NCI-H774 (cell line): ENCODE data around the gene GPC6.

Source experiments
- DNase-seq: peaks from one replicate; lab custom pipeline; 2025; lab: John Stamatoyannopoulos, UW

Gene GPC6

DNA sequence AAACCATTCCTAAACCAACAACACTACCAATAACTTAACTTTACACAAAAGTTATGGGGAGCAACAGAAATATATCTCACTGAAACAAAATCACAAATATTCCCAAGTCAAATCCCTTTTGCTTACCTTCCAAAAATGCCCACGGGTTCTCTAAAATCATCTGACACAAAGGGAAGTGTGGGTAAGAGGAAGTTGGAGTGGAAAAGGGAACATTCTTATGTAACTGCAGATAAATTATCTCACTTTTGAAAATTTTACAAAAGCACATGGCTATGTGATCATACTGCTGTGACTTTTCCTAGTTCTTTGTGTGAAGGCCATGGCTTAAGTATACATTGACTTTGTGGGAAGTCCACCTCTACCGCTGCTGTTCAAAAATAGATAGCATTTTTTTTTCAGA lies 350.5 kb downstream of the GPC6 start:
- DNase-seq, result no peak

DNA sequence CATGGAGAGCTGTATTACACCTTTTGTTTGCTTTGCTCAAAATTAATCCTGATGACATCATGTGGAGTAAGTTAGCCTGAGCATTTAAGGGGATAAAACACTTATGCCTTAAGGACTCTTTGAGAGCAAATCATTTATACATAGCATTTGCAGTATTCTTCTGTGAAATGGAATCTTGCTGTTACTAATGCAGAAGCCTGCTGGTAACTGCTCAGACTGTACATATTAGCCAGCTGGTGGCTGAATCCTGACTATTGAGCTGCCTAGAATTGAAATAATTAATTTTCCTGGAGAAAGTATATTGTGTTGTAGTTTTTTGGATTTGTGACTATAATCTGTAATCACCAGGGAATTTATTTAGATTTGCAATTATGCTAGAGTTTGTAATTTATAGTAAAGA lies 363.2 kb downstream of the GPC6 start:
- no peak for DNase-seq

DNA sequence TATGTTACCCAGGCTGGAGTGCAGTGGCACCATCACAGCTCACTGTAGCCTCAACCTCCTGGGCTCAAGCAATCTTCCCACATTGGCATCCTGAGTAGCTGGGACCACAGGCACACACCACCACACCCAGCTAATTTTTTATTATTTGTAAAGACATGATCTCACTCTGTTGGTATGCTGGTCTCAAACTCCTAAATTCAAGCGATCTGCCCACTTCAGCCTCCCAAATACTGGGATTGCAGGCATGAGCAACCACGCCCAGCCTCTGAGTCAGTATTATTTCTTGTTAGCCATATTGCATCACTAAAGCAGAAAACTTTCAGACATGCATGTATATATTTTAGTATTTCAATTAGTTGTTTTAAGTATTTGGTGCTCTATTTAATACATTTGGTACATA lies 376.4 kb downstream of the GPC6 start:
- DNase-seq, result no peak

DNA sequence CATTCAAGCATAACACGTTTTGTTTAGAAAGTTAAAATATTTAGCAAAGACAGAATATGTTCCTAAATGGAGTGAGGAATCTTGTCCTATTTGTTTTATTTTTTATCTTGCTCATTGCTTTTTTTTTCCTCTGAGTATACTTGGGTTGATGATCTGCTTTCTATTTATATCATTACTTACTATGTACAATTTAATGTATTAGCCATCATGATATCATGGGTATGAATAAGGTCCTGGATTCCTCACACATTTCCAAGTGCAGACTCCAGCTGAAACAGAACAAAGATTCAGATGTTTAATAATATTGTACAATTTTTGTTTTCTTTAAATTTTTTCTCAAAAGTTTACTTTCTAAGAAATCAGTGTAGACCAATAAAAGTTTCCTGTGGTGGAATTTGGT lies 388.2 kb downstream of the GPC6 start:
- no peak for DNase-seq

DNA sequence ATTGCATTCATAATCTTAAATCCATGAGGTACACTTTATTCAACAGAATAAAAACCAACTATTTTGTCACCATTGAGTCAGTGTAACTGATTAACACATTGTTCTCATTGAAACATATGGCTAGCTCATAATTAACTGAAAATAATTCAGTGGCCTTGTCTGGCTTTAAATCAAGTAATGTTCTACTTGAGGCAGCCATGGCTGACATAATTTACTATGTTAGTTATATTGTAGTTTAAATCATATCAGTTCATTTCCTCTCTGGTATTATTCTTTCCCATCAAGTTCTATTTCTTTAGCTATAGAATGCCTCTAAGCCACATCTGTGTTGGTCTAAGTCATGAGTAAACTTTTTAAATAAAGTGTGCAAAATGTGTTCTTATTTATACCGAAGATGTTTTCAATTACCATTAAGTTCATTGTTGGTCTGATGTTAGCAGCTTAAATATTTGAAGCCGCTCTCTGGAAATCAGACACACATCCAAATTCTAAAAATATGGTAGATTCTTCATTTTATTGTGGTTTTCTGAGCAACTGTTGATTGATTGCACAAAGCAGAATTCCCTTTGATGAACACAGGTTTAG lies 393.7 kb downstream of the GPC6 start:
- DNase-seq, result no peak

DNA sequence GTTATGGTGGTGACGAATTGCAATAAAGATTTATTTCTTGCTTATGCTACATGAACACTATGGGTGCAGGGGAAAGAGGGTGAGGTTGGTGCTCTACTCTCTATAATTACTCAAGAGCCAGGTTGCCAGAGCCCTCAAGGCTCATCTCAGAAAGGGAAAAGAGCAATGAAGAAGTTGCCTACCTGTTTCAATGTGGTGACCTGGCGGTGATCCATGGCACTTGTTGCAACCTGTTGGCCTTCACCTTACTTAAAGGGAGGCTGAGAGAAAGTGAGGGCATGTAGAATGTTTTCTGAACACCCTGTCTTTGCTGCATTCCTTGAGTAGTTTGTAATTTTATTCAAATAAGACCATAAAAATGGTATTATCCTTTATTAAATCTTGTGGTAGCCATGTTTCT lies 394.4 kb downstream of the GPC6 start:
- no peak for DNase-seq

DNA sequence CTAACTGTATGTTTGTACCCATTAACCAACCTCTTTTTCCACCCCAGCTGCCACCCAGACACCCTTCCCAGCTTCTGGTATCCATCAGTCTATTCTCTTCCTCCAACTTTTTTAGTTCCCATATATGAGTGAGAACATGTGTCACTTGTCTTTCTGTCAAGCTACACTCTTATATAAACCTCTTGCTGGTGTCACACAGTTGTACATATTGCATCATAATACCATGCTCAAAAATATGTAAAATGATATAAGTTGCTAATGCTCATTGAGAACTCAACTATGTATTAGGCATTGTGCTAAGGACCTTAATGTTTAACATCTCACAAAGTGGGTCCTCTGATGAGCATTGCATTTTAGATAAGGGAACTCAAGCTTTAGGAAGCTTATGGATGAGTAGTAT lies 395.4 kb downstream of the GPC6 start:
- DNase-seq, result no peak

DNA sequence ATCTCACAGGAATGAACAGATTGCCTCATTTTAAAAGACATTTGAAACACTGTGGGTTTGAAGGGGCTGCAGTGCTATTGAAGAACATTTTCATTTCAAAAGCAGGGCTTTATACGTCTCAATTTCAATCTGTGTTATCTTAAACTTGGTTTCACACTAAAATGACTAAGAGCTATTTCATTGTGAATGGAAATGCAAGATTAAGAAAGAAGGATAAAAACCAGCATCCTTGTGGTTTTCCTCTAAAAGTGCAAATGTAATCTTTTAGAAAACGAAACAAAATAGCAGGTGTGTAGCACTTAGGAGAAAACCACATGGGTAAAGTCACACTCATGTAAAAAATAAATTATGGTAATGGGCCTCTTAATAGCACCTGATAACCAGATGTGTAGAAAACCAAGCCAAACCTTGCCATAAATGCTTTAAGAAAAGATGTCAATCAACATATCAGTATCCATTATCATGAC lies 397.7 kb downstream of the GPC6 start:
- no peak for DNase-seq

DNA sequence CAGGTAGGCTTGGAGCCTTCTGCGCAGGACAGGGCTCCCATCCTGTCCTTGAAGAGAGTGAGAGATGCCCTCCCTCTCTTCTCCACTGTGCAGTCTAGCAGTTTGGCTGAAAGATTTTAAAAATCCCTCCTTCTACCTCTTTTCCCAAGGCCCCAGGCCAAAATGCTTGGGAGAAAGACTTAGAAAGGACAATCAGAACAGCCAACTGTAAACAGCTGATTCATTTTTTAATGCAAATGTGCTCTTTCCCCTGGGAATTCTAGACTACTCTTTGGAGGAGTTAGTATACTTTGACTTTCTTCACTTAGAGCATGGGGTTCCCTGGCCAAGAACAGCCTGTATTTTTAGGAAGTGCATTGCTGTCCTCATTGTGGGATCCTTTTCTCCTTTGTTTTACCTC lies 398.9 kb downstream of the GPC6 start:
- no peak for DNase-seq

DNA sequence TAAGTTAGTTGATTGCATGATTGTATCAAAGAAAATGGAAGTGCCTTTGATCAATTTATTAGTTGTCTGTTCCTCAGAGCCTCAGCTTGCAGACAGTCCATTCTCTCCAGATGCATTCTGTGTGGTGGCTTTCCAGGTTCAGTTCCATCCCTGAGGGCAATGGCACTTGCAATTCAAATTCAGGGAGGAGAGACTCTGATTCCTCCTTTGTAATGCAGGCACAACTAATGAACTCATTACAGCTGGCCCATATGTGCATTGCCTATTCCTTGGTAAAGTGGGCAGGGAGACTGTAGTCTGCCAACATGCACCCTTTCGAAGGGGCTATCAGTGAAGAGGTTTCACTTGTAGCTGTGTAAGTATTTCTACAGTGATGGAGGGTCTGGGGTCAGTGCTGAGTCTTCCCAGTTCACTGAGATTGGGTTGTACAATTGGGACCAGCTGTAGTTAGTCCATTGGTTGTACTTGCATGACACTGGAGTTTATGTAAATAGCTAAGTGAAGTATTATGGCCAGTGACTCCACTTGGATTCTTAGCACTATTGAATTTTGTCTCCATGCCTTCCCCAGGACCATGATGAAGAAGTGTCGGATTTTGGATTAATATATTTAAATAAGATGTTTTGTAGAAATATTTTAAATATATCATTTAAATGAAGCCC lies 401.7 kb downstream of the GPC6 start:
- DNase-seq, result no peak

DNA sequence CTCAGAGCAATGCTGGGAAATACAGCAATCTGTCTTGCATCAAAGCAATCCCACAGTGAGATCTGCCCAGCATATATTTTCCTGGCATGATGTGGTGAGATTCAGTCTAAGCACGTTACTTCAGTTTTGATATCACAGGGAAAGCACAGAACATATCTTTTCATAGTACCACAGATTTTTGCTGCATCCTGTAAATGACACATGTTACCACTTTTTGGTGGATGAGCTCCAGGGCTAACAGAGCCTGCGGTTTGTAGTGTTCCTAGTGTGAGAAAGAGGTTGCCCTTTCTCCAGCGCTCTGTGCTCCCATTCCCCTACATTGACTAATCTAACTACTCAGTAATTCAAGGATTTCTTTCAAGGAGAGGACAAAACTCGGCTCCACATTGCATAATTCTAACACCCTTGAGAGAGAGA lies 409.0 kb downstream of the GPC6 start:
- DNase-seq, result no peak

DNA sequence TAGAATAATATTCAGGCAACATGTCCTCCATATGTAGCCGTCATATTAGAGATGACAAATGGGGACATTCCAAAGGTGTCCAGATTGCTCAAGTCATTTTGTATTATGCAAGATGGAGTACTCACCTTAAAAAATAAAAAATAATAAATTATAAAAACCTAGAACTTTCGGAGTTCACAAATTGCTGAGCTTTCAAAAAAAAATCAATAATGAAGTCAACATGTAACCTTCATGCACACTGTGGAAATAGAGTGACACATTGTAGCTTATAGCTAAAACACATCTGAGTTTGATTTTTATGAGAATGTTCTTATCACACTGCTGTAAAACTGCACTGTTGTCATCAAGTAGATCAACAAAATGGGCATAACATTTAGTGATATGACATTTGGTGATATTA lies 411.2 kb downstream of the GPC6 start:
- DNase-seq, result no peak

DNA sequence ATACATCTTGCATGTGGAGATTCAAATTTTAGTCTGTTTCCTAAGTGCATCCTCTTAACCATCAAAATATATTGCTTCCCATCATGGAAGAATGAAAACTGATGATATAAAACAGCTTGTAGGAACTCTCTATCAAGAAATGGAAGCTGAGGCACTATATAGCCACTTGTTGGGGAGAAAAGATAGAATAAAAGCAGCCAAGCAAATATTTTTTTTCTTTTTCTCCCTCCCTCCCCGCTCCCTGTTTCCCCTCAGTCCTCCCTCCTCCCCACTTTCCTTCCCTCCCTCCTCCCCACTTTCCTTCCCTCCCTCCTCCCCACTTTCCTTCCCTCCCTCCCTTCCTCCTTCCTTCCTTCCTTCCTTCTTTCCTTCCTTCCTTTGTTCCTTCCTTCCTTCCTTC lies 413.8 kb downstream of the GPC6 start:
- DNase-seq, result no peak

DNA sequence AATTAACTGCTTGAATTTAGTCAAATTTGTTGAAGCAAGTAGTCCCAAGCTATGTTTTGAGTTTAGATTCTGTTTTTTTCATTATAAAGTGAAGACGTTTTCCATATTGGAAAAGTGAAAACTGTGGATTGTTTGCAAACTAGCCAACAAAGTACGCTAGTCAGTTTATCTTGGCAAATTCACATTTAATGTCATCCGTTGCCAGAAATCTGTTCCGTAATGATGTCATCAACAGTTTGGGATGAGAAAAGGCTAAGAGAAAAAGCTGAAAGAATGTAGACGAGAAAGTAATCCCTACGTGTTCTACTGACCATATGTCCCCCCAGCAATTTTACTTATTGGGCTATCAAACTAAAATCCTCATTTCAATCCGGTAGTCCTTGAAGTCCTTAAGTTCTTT lies 419.6 kb downstream of the GPC6 start:
- DNase-seq, result no peak

DNA sequence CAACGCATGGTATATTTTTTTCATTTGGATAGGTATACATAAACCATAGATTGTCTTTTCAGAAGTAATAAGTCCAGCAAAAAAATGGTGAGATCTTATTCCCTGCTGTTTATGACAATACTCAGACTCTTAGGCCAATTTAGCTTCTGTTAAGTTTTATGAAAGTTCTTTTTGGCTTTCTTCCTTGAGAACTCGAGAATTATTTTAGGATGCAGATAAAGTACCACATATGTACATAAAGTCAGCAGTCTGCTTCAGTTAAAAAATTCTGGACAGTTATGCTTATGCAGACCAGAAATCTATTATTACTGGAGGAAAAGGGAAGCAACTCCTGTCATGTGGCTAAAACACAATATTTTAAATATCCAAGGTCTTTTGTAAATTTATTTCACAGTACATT lies 422.9 kb downstream of the GPC6 start:
- no peak for DNase-seq

DNA sequence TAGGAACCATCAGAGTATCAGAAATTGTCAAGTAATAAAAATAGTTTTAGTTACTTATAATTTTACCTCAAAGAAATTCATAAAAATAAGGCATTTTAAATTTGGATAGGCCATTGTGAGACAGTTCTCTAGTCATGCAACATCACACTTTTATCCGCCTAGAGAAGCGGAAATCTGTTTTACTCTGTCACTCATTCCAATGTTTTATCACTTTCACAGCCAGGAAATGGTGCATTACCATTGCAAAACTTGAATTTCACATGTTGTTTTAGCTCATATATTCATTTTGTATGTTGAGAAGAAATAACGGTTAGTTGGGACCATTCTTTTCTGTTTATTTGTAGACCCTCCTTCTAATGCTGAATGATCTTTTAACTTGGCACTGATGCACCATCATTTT lies 427.2 kb downstream of the GPC6 start:
- DNase-seq, result no peak

DNA sequence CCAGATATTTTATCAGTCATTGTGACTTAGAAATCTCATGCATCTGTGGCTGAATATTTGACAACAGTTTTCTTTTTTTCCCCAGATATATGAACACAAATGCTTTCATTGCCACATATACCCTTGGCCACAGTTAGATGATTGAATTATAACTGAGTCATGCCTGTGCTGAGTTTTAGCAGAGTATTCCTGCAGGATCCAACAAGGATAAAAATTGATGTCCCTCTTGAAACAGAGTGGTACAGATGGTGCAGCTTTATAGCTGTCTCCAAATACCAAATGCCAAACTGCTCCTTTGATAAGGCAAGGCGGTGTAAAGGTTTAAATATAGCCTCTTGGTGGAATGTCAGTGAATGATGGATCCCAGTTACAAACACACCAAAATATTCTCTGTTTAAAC lies 428.5 kb downstream of the GPC6 start:
- no peak for DNase-seq

DNA sequence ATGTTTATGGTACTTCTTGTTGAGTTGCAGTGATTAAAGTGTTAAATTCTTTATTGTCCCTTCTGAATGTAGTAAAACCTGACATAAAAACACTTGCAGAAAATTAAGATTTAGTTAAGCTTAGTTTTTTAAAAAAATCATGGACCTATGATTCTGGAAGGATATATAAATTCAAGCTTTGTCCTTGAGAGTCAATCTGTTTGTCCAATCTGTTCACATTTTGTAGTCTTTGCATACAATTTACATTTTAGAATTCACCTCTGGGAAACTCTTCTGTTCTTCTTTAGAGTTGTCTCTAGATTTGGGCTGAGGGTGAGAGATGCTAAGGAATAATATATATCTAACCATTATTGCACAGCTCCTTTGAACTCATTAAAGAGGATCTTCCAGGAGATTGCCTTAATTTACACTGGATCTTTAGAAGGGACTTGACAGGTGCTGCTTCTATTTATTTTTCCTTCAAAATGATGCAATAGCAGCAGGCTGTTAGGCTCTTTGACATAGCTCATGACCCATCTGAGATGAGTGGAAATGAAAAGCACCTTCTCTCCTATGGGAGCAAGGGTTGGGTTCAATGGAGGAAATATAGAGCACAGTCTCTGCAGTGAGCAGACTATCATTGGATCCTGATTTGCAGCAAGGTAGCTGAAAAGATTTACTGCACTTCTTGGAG lies 433.9 kb downstream of the GPC6 start:
- no peak for DNase-seq

DNA sequence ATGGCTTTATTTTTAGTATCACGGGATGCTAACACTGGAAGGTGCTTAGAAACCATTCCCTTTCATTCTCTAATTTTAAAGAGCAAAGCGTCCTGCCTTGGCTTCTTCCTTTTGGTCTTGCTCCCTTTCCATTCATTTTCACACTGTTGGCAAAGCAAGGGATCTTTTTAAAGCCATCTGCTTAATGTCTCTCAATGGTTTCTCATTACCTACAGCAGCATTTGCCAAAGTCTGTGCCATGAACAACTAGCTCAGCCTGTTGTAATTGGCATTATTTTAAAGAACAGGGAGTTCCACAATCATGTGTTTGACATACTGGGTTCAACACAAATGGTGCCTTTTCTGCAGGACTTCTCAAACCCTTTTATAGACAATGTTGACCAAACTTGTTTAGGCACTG lies 444.3 kb downstream of the GPC6 start:
- no peak for DNase-seq

DNA sequence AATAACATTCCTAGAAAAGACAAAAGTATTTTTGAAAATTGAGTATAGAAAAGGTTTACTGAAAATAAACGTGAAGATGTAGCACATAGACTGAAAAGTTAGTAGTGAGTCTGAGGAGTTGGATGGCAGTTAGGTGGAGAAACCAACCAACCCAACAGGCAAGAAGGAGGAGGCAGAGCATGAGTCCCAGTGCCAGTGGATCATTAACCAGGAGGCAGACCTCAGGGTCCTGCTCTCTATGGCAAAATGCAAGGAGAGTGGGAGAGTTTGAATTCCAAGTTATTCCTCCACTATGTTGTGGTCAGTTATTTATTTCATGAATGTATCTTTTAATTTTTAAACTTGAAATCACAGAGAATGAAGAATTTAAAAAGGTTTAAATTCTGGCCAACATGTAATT lies 446.4 kb downstream of the GPC6 start:
- DNase-seq, result no peak

DNA sequence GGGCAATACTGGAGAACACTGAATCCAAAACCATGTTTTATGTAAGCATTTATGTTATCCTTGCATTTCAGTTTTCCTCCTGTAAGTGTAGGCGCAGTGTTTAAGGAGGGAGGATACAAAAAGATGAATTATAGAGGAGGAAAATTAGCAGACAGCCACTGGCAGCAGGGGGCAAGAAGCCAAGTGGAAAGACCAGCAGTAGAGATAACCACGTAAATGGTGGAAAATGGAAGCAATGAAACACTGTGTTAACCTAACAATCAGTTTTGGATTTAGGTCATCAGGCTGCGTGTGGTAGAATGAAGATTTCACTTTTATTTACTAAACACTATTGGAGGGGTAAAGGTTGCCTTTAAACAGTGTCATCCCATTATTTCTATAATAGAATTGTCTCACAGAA lies 447.3 kb downstream of the GPC6 start:
- DNase-seq, result no peak

DNA sequence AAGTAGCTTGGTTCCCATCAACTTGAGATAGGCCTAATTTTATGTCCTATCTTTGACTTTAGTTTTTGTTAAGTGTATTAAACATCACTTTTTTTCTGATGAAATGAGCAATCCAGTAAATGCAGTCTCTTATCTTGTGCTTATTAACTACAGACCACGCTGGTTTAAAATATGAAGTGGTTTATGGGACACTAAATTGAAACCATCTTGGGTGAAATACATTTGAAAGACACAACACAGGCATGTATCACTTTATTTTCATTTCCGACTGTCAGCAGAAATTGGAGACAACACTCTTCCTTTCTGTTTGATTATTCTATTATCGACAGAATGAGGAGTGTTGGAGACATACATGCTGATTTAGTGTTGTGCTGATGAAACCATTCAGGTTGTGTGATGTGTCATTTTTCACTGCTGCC lies 447.7 kb downstream of the GPC6 start:
- DNase-seq, result no peak

DNA sequence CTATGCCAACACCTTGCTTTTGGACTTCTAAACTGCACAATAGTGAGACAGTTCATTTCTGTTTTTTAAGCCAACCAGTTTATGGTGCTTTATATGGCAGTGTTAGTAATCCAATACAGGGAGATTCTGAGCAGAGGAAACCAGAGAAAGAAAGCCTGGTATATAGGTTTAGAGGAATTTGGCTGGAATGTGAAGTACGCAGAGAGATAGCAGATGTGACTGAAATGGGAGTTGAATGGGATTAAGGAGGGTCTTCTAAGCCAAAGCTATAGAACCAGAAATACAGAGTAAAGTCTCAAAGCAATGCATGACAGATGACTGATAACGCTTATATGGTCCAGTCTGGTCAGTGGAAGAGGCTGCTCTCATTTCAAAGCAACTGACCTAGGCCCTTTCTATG lies 453.7 kb downstream of the GPC6 start:
- no peak for DNase-seq

DNA sequence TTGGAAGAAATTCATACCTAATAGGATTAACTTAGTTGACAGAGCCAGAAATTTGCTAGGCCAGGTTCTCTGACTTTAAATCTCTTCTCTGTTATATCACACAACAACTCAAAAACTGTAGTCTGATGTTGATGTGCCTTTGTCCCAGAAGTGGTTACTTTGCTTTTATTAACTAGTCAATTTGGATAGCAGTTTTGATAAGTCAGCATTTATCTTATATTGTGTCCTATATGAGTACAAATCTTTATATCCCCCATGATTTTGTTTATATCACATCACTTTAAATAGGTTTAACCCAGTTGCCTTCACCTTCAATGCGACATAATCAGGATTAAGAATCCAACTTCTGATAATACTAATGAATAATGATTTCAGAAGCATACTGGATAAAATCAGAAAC lies 459.3 kb downstream of the GPC6 start:
- no peak for DNase-seq
